Coronary artery (tissue), 2 donors: ENCODE data around the gene TSGA10.
A peak's percentile ranks its signal among the peaks of the same experiment; 100 is the strongest.
"Not testable (repeated sequence)": the region's sequence is repeated elsewhere in the genome, so short reads cannot be mapped to it uniquely, and the experiment has no call there.

Experiments used
- DNase-seq: peaks from one replicate; pipeline ENCODE4 v3.0.0-alpha.2; 2017; ENCODE audit warnings: low spot score
- H3K27ac ChIP-seq, 2 donors: fragments of 200-600 bp; sonication (generic); one replicate each; pipeline ENCODE4 v1.5.1; 2016 to 2019
- H3K4me3 ChIP-seq: fragments of 200-600 bp; sonication (generic); 2 replicates; pipeline ENCODE4 v1.5.1; 2016; ENCODE audit warnings: mild to moderate bottlenecking, moderate library complexity
- CTCF ChIP-seq: fragments of 200-600 bp; sonication (generic); IDR thresholded peaks from one replicate; pipeline ENCODE4 v1.5.1; 2019; ENCODE audit warnings: antibody characterized with exemption

The TSGA10 gene

GRCh38 chr2:99152199-99152895 lies 2.4 kb downstream of the TSGA10 start:
- no peak for DNase-seq
- no peak for TF ChIP-seq CTCF

DNA sequence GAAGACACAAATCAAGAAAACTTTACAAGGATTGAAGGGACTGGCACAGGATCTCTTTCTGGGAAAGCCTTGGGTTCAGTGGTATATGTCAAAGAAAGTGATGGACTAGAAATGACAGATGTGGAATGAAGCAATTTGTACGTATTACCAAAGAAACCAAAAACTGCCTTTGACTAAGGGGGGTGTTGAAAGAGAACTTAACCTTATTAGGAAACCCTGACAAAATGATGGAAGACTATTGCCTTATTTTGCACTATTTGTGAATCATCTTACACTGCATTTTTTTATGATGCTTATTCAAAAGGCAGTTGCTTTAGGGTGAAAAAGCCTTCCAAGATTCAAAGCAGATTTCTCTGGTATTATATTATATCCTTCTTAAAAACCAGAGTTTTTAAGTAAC lies 4.0 kb downstream of the TSGA10 start:
- Histone ChIP-seq H3K4me3 (no peak overlapping the region), H3K27ac (no peak overlapping the region)
- no peak for TF ChIP-seq CTCF
- no peak for DNase-seq

More at GRCh38 chr2:99152199-99152895, 2.4 kb downstream of the TSGA10 start:
- no peak overlapping the region for H3K4me3 ChIP-seq
- no peak overlapping the region for H3K27ac ChIP-seq

DNA sequence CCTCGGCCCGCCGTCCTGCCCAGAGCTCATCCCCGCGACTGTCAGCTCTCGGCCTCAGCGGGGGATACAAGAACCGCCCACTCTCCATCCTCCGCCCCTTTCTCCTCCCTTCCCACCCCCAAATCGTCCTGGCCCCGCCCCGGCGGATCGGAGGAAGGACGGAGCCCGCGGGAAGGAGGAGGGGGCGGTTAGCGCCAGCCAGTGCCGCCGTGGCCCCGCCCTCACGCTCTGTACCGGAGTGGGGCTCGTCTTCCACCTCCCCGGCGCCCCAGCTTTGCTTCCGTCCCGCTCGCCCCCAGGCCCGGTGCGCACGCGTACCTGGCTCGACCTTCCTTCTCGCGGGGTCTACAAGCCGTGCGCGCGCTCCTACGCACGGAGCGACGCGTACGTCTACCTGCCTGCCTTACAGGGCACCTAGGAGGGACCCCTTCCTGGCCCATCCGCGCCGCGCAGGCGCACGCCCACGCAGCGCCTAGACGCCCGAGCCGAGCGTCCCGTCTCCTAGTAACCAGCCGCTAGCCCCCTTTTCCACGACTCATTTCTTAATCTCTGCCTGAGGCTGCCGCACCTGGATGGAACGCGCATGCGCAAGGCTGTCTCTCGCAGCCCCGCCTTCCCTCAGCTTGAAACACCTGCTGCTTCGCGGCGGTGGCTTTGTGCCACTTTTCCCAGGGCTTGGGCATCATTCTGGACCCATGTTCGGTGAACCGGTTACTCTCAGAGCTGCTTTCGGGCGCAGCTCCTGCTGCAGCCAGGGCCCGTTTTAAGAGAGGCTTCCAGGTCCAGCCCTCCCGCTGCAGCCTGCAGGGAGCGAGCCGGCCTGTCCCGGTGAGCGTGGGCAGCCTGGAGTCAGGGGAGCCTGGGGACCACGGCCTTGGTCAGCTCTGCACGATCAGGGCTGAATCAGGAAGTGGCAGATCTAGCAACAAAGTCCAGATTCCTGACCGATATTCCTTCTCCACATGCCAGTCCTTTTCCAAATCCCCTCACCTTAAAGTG lies 13.3 kb downstream of the TSGA10 start, which contains the start of gene C2orf15:
Gene C2orf15, plus strand, starts transcription at position 598 of the 999 bp plus-strand sequence. CDS start 8,852 bp downstream, outside the sequence.
- DNase-seq, result peak; percentile 93
- Histone ChIP-seq H3K4me3 (peak within 1 kb of the TSS; percentile 100), H3K27ac (peak within 1 kb of the TSS; percentile 61 to 92)
- no peak for TF ChIP-seq CTCF

DNA sequence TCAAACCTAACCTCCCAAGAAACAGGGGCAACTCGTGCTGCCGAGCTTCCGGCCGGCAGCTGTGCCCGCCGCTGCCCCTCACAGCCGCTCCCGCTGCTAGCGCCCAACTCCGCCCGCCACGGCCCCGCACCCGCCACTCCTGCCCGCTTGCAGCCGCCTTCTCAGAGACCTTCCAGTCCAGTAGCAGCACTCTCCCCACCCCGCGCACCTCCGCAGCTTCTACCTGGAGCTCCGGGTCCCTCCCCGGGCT lies 14.0 kb downstream of the TSGA10 start:
- H3K27ac ChIP-seq, result peak overlapping the region; percentile 61 to 92
- no peak for DNase-seq
- H3K4me3 ChIP-seq, result peak overlapping the region; percentile 100
- no peak for TF ChIP-seq CTCF

GRCh38 chr2:99140056-99140859 lies 14.5 kb downstream of the TSGA10 start:
- Histone ChIP-seq H3K27ac (peak overlapping the region; percentile 61 to 92), H3K4me3 (peak overlapping the region; percentile 100)
- TF ChIP-seq CTCF, result no peak
- no peak for DNase-seq

DNA sequence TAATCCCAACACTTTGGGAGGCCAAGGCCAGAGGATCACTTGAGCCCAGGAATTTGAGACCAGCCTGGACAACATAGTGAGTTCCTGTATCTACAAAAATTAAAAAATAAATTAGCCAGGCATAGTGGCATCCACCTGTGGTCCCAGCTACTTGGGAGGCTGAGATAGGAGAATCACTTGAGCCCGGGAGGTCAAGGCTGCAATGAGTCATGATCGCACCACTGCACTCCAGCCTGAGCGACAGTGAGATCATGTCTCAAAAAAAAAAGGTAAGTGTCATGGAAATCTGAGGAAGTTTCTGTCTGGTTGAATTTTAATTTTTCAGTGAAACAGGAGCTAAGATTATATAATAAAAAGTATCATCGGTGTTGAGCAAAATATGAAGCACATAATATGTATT lies 15.7 kb downstream of the TSGA10 start:
- Histone ChIP-seq H3K4me3 (no peak overlapping the region), H3K27ac (no peak overlapping the region)
- TF ChIP-seq CTCF, result no peak
- no peak for DNase-seq

GRCh38 chr2:99135044-99135556 lies 19.6 kb downstream of the TSGA10 start:
- not testable (repeated sequence) for H3K4me3 ChIP-seq, H3K27ac ChIP-seq, DNase-seq
